GM12801 (cell line): ENCODE measurements around the gene GRIA4.

Source experiments
- TF ChIP-seq, protein P1 (sequence below): IDR thresholded peaks from one replicate; pipeline ENCODE4 v1.5.1; 2011; ENCODE audit warnings: control low read depth; ENCODE audit not compliant: insufficient read length; ENCODE audit errors: extremely low read depth

The GRIA4 gene

DNA sequence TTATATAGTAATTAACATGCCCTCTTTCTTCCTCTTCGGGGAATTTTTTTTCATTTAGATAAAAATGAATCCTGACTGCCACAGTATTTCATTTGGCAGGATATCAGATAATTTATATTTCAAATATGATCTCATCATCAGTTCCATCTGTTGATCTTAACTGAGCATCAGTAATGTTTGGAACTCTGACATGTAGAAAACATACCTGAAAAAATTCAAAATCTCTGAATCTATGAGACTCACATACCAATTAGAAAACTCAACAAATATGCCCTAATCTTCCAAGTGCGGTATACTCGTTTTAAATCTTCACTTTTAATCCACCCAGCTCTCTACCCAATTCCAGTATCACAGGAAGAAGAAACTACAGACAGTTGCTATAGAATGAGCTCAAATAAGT is 250.2 kb downstream of the GRIA4 start:
- TF ChIP-seq, protein P1, sequence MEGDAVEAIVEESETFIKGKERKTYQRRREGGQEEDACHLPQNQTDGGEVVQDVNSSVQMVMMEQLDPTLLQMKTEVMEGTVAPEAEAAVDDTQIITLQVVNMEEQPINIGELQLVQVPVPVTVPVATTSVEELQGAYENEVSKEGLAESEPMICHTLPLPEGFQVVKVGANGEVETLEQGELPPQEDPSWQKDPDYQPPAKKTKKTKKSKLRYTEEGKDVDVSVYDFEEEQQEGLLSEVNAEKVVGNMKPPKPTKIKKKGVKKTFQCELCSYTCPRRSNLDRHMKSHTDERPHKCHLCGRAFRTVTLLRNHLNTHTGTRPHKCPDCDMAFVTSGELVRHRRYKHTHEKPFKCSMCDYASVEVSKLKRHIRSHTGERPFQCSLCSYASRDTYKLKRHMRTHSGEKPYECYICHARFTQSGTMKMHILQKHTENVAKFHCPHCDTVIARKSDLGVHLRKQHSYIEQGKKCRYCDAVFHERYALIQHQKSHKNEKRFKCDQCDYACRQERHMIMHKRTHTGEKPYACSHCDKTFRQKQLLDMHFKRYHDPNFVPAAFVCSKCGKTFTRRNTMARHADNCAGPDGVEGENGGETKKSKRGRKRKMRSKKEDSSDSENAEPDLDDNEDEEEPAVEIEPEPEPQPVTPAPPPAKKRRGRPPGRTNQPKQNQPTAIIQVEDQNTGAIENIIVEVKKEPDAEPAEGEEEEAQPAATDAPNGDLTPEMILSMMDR, result no peak

DNA sequence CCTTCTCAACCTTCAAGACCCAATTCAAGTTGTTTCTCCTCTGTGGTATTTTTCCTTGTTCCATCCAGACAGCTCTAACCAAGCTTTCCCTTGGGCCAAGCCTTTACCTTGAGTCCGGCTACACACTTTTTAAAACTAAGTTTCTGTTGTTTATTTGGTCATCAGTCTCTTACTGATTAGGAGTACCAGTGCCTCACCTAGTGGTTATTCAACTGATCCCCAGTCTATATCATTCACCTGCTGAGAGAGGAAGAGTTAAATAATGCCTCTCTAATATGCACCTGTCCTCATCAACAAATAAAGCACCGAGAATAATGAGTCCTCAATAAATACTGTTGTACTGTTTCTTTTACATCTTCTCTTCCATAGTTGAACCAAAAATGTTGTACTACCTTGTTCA is 251.4 kb downstream of the GRIA4 start:
- TF ChIP-seq, protein P1, result no peak

DNA sequence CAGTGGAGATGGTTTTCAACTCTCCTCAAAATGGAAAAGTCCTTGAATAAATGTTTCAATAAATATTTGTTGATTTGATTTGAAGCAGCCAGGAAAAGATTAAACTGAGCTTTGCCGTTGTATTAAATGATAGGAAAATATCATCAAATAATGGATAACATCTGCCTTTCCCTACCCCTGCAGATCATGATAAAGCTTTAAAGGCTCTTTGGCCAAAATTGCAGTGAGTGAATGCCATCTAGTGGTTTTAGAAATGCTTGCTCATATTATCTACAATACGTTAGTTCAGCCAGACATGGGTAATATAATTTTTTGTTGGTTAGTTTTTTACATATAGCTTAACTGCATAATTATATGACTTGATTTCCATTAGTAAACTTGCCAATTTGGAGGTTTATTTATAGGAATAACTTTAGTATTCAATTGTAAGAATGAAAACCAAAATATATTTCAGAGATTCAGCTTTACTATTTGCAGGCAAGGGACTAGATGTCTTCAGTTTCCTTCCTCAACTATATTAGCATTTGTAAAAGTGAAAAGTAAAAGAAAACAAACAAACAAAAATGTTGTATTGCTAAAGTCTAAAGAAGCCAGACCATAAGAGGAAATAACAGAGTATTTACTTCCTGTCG is 253.0 kb downstream of the GRIA4 start:
- TF ChIP-seq, protein P1, result no peak

DNA sequence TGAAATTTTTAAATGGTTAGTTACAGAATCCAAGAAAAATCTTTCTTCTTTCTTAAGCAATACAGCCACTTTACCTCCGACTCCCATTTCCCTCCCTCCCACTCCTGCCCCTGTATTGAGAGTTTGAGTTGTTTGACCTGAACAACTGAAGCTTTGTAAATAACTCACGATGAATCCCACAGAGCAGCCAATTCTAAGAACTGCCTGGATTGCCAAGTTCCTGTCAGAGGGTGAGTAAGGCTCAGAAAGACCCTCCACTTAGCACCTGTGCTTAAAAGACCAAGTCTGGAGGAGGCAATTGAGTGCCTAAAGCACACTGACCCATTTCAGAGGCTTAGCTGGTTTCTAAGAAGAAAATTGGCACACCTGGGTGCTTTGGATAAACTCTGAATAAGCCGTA is 253.7 kb downstream of the GRIA4 start:
- TF ChIP-seq, protein P1, result no peak

DNA sequence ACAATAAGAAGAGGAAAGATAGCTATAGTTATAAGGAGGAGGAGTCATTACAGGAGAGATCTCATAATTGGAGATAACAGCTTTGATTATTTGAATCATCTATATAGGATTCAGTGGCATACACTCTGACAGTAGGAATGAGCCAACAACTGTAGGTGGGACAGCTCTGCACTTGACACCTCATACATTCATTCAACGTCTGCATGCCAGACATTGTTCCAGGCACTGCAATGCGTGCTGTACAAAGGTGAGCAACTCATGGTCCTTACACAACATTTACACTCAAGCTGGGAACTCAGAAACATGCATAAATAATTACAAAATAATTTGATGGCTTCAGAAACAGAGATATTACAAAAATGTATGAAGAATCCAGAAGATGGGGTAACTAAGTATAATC is 257.9 kb downstream of the GRIA4 start:
- TF ChIP-seq, protein P1, result no peak

DNA sequence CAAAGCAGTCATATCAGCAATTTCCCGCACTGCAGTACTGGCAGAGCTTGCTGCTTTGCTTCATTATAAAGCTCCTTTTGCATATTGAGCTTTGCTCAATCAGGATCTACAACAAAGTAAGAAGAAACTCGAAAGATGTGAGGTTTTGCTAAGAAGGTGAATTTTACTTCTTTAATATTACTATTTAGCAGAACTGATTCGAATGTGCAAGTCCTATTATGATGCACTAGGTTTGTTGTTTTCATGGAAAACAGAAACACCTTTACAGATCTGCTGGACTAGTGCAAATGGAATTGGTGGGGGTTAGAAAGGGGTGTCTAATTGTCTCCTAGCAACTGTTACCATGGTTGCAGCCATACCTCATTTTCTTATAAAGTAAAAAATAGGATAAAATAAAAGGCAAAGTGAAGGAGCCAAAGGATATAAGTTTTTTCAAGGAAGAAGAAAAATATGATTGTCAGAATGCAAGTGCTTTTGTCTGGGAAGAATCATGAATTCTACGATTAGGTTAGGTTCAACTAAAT is 259.0 kb downstream of the GRIA4 start:
- TF ChIP-seq, protein P1, result no peak

DNA sequence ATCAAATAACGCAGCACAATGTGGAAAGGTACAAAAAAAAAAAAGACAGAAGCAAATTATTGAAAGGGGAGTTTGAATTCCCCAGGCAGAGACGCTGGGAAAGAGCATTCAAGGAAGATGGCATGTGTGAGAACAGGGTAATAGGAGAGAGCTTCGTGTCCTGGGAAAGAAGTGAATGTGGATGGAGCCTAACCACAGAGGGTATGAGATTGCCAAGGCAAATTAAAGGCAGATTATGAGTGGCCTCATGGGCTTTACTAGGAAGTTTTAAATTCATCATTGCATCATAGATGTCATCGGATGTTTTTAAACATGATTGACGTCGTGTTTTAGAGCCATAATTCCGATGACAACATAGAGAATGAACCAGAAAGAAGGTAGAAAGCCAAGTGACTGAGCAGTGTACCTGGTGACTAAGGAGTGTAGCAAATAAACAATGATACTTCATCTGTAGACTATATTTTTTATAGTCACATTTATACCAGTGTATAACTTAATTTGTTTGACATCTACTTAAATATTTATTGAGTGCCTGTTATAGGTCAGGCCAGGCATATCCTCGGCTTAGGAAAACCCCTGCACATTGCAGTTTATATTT is 260.7 kb downstream of the GRIA4 start:
- TF ChIP-seq, protein P1, result no peak
